HUES48 (cell line): ENCODE results near the gene FRMD4A.

Experiments
- H3K27ac ChIP-seq: one replicate; pipeline ENCODE4 v1.7.0; 2013; ENCODE audit warnings: low read depth, low read length, inconsistent platforms
- H3K27me3 ChIP-seq: 2 replicates; pipeline ENCODE4 v1.6.1; 2013; ENCODE audit warnings: mild to moderate bottlenecking, low read length; ENCODE audit not compliant: control insufficient read depth, insufficient read depth
- H3K36me3 ChIP-seq: 2 replicates; pipeline ENCODE4 v1.6.1; 2013; ENCODE audit warnings: low read length; ENCODE audit not compliant: control insufficient read depth, insufficient read depth
- H3K4me1 ChIP-seq: 2 replicates; pipeline ENCODE4 v1.6.1; 2013; ENCODE audit warnings: mild to moderate bottlenecking, low read length; ENCODE audit not compliant: control insufficient read depth, insufficient read depth
- H3K4me3 ChIP-seq: 2 replicates; pipeline ENCODE4 v1.5.1; 2013; ENCODE audit warnings: mild to moderate bottlenecking, low read depth, low read length
- H3K9ac ChIP-seq: 2 replicates; pipeline ENCODE4 v1.6.1; 2013; ENCODE audit warnings: mild to moderate bottlenecking, low read depth, low read length, moderate library complexity
- H3K9me3 ChIP-seq: 2 replicates; pipeline ENCODE4 v1.6.1; 2013; ENCODE audit warnings: low read length; ENCODE audit not compliant: control insufficient read depth, insufficient read depth

The FRMD4A gene

GRCh38 chr10:14016931-14017333 lies 313.8 kb downstream of the FRMD4A start:
- H3K4me1 ChIP-seq, result 0 out of 2 replicates have a peak, but pooled peaks cover 2% of the 10 kb centered on the region
- no peaks in the 10 kb centered on the region for H3K36me3 ChIP-seq
- H3K9me3 ChIP-seq, result no peaks in the 10 kb centered on the region
- no peak overlapping the region for H3K4me3 ChIP-seq
- H3K27me3 ChIP-seq, result no peaks in the 10 kb centered on the region
- no peak overlapping the region for H3K9ac ChIP-seq
- H3K27ac ChIP-seq, result no peak overlapping the region

DNA sequence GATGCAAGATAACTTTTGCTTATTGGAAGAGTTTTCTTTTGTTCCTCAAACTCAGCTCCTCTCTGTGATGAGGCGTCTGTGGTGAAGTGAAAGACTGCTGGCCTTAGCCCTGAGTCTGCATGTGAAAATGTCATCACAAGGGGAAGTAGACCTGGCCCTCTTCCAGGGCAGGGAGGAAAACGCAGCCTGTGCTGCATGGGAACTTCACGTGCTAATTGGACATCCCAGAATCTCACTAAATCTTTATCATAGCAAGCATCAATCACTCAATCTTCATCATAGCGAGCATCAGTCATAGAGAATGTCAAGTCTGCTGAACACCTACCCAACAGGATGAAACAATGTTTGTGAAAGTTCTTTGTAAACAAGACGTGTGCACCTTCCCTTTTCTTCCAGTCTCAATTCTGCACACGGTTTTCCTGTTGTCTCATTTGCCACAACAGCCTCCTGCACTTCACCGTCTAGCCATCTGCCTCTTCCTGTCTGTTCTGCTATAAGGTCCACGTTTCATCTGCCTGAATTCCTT lies 314.6 kb downstream of the FRMD4A start:
- no peaks in the 10 kb centered on the region for H3K27me3 ChIP-seq

GRCh38 chr10:14014423-14014822 lies 316.3 kb downstream of the FRMD4A start:
- Histone ChIP-seq H3K27me3 (no peaks in the 10 kb centered on the region), H3K4me3 (no peak overlapping the region), H3K36me3 (no peaks in the 10 kb centered on the region), H3K4me1 (peaks cover 10% of the 10 kb centered on the region), H3K27ac (no peak overlapping the region), H3K9me3 (no peaks in the 10 kb centered on the region), H3K9ac (no peak overlapping the region)

More for the DNA sequence above, 314.6 kb downstream of the FRMD4A start:
- Histone ChIP-seq H3K27ac (no peak overlapping the region), H3K9me3 (no peaks in the 10 kb centered on the region), H3K36me3 (no peaks in the 10 kb centered on the region), H3K4me1 (0 out of 2 replicates have a peak, but pooled peaks cover 2% of the 10 kb centered on the region), H3K4me3 (no peak overlapping the region), H3K9ac (no peak overlapping the region)

- Histone ChIP-seq H3K4me1 (peaks cover 23% of the 10 kb centered on the region), H3K4me3 (no peak overlapping the region), H3K27me3 (no peaks in the 10 kb centered on the region), H3K9ac (no peak overlapping the region), H3K9me3 (no peaks in the 10 kb centered on the region), H3K27ac (no peak overlapping the region), H3K36me3 (no peaks in the 10 kb centered on the region)
Measured at GRCh38 chr10:14010769-14011574, 319.8 kb downstream of the FRMD4A start.

- Histone ChIP-seq H3K36me3 (no peaks in the 10 kb centered on the region), H3K9me3 (no peaks in the 10 kb centered on the region), H3K9ac (peak overlapping the region; percentile 36; the same call in 1 of the 2 replicates), H3K4me1 (peaks cover 23% of the 10 kb centered on the region), H3K27me3 (no peaks in the 10 kb centered on the region), H3K4me3 (no peak overlapping the region; the same call in 1 of the 2 replicates), H3K27ac (peak overlapping the region; percentile 75)
Measured at GRCh38 chr10:14010101-14010558, 320.6 kb downstream of the FRMD4A start.

DNA sequence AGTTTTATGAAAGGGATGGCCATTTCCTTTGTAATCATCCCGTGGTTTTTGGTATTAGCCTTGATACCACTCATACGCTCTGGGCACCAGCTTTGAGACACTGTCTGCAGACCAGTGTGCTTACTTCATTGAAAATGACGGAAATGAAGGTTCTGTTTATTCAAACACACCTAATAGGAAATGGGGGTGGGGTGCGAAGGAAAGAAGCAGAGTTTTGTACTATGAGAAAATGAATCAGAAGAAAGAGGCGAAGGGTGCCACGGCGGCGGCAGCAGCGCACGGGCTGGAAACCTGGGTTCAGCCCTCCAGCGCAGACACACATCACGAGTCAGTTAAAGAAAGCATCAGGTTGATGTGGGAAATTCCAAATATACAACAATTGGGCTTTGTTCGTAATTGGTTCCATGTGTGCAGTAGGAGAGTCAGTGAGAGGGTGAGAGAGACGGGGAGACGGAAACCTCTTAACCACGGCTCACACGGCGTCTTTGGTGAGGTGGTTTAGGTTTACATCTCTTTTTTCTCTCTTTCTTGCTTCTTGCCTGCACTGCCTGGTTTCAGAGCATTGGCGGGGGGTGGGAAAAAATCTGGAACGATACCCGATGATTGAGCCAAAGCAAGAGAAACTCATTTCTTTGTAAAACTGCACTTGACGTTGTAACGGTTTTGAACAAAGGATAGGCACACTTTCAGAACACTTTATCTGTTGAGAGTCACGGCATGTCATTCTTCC lies 321.2 kb downstream of the FRMD4A start:
- H3K4me1 ChIP-seq, result peaks cover 23% of the 10 kb centered on the region
- no peaks in the 10 kb centered on the region for H3K27me3 ChIP-seq
- no peaks in the 10 kb centered on the region for H3K36me3 ChIP-seq
- peak overlapping the region; percentile 36; the same call in 1 of the 2 replicates for H3K9ac ChIP-seq
- peak overlapping the region; percentile 75 for H3K27ac ChIP-seq
- H3K9me3 ChIP-seq, result no peaks in the 10 kb centered on the region
- no peak overlapping the region; the same call in 1 of the 2 replicates for H3K4me3 ChIP-seq

GRCh38 chr10:14008740-14009080 lies 322.0 kb downstream of the FRMD4A start:
- no peaks in the 10 kb centered on the region for H3K27me3 ChIP-seq

DNA sequence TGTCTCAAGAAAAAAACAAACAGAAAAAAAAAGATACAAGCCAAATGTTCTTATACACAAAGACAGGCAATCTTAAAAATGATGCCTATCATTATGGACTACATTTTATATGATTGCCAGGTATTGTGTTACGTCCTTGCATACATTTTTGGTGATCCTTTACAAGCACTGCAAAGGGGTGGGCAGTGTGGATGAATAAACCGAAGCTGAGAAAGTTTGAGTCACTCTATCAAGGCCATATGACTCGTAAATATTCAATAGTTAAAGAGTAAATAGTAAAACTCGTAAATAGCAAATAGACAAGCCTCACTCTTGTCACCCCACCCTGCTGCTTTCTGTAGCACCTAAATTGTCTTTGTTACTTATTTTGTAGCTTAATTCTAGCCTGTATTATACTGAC lies 326.2 kb downstream of the FRMD4A start:
- no peaks in the 10 kb centered on the region for H3K27me3 ChIP-seq
- no peak overlapping the region for H3K4me3 ChIP-seq
- no peaks in the 10 kb centered on the region for H3K9me3 ChIP-seq
- H3K9ac ChIP-seq, result no peak overlapping the region
- H3K36me3 ChIP-seq, result no peaks in the 10 kb centered on the region
- H3K4me1 ChIP-seq, result peaks cover 13% of the 10 kb centered on the region
- H3K27ac ChIP-seq, result no peak overlapping the region

More at GRCh38 chr10:14008740-14009080, 322.0 kb downstream of the FRMD4A start:
- H3K27ac ChIP-seq, result no peak overlapping the region
- no peak overlapping the region for H3K4me3 ChIP-seq
- no peak overlapping the region for H3K9ac ChIP-seq
- H3K4me1 ChIP-seq, result peaks cover 23% of the 10 kb centered on the region
- no peaks in the 10 kb centered on the region for H3K9me3 ChIP-seq
- no peaks in the 10 kb centered on the region for H3K36me3 ChIP-seq

DNA sequence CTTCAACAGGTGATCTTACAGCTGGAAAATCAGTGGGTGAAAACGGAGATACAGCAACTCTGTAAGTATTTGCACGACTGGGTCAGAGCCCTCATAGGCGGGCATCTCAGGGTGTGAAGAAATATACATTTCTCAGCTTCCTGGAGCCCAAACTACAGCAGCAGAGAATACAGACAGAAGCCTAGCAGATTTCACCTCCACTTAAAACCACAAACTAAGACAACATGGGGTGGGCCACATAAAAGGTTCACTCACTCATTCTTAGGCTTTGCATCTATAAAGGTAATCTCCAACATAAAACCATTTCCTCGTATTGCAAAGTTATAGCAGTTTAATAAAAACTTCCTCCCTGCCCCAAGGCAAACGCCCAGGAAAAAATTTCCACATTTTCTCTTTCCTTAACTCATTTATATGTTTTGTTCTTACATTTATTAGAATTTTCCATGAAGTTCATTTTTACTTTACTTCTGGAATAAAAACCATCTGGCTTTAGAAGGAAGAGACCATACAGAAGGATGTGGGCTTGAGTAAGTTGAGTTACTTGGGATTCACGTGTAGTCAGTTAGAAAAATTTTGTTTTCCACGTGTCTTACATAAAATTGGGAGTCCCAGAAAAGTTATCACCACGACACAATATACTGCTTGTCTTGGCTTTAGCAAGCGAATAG lies 327.1 kb downstream of the FRMD4A start:
- Histone ChIP-seq H3K4me3 (no peak overlapping the region), H3K4me1 (peaks cover 9% of the 10 kb centered on the region; the same call in 1 of the 2 replicates), H3K36me3 (no peaks in the 10 kb centered on the region), H3K9ac (no peak overlapping the region), H3K27ac (no peak overlapping the region), H3K9me3 (no peaks in the 10 kb centered on the region), H3K27me3 (no peaks in the 10 kb centered on the region)

DNA sequence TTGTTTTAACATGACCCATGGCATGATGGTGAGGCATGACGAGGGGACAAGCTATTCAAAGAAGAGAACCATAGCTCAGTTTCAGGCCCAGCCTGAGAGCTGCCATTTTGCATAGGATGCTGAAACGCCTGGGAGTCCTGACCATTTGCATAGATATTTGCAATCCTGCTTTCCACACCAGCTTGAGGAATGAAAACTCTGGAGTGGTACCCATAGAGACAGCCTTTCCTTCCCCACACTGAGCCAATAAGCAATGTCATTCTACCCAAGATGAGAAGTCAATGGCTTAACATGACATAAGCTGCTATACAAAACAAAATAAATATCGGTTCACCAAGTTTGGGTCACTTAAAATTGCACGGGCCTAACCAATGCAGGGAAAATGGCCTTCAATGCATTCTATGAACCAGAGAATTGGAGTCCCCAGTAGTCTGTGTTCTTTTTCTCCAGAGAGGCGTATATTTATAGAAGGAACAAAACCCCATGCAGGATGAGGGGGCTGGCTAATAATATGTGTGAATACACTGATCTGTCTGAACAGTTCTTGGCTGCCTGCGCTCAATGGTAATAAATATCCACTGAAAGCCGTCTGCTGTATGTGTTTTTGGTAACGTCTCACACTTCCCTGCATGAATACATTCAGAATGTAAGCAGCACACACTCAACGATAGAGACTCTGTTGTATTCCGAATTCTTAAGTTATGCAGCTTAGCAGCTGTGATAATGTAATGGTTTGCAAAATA lies 329.3 kb downstream of the FRMD4A start:
- Histone ChIP-seq H3K4me1 (no peaks in the 10 kb centered on the region), H3K9ac (no peak overlapping the region), H3K4me3 (no peak overlapping the region), H3K27ac (no peak overlapping the region), H3K27me3 (no peaks in the 10 kb centered on the region), H3K9me3 (no peaks in the 10 kb centered on the region), H3K36me3 (no peaks in the 10 kb centered on the region)
